Spleen (tissue), 7 donors: ENCODE results near the gene RNF169.

ENCODE experiments used
- CTCF ChIP-seq, 11 experiments: fragments of 200-600 bp in 7 of 11; fragments of 450-650 bp in 4 of 11; sonication (generic) in 4 of 11; IDR thresholded peaks in 8 of 11; conservative IDR thresholded peaks in 3 of 11; 1 replicate in 7 of 11; 2 replicates in 4 of 11; pipeline versions ENCODE4 v1.4.0 to v1.8.0; 2016 to 2021; ENCODE audit warnings: antibody characterized with exemption in 11 of 11, inconsistent platforms in 4 of 11, mild to moderate bottlenecking in 1 of 11
- POLR2A ChIP-seq, 3 donors: fragments of 450-650 bp; IDR thresholded peaks; one replicate each; pipeline ENCODE4 v1.5.1; 2017; ENCODE audit warnings: antibody characterized with exemption in 3 of 3, mild to moderate bottlenecking in 1 of 3
- POLR2AphosphoS5 ChIP-seq, 3 donors: sonication (generic); formaldehyde crosslinking; IDR thresholded peaks; one replicate each; pipeline ENCODE4 v1.5.1; 2017; ENCODE audit warnings: antibody characterized with exemption in 3 of 3
- donor health status: DM: no; HTN: no; CAD: no; lungs with moderate emphysema.
- donor health status: DM: no; HTN: no; CAD: no.
- donor health status: DM: no; HTN: no; CAD: no.

- TF ChIP-seq CTCF (IDR thresholded peaks at IDR 0.05 in 8 of 11, conservative IDR thresholded peaks at IDR 0.05 in 3 of 11) (no peak), POLR2AphosphoS5 (IDR thresholded peaks at IDR 0.05) (no peak), POLR2A (IDR thresholded peaks at IDR 0.05) (no peak)
Observed at GRCh38 chr11:74809801-74810200, 61.2 kb downstream of the RNF169 start.
